Transverse colon (tissue), 4 donors: ENCODE data around the gene PPP6R2.

ENCODE experiments used
- EP300 ChIP-seq: sonication (generic); formaldehyde crosslinking; IDR thresholded peaks from one replicate; pipeline ENCODE4 v1.6.1; 2017; ENCODE audit warnings: antibody characterized with exemption, low read depth
- POLR2A ChIP-seq: fragments of 450-650 bp; IDR thresholded peaks from one replicate; pipeline ENCODE4 v1.6.1; 2016; ENCODE audit warnings: antibody characterized with exemption, mild to moderate bottlenecking, moderate library complexity
- POLR2AphosphoS5 ChIP-seq, 3 donors: sonication (generic); formaldehyde crosslinking; IDR thresholded peaks; one replicate each; pipeline ENCODE4 v1.6.1; 2016; ENCODE audit warnings: antibody characterized with exemption in 3 of 3
- TF ChIP-seq, protein P1 (sequence below), 5 experiments: fragments of 200-600 bp in 3 of 5; fragments of 450-650 bp in 2 of 5; sonication (generic) in 3 of 5; IDR thresholded peaks; 1 replicate in 2 of 5; 2 replicates in 3 of 5; pipeline ENCODE4 v1.5.1; 2016 to 2017; ENCODE audit warnings: antibody characterized with exemption in 5 of 5, inconsistent platforms in 3 of 5, mild to moderate bottlenecking in 2 of 5, moderate library complexity in 1 of 5

DNA sequence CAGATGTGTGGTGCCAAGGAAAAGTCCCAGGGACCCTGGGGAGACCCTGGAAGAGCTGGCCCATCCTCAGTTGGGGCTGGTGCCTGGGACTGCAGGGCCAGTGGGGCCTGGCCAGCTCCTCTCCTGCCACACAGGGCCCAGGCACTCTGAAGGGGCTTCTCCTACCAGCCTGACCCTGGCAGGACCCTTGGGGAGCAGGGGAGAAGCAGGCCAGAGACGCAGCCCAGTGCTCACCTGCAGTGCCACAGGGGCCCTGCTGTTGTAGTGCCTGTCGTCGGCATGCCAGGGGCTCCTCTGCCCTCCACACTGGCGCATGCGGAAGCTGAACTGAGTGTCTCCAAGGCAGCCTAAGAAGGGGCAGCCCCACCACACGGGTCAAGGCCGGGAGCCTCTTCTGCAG is 25.5 kb upstream of the PPP6R2 start:
- TF ChIP-seq, protein P1, sequence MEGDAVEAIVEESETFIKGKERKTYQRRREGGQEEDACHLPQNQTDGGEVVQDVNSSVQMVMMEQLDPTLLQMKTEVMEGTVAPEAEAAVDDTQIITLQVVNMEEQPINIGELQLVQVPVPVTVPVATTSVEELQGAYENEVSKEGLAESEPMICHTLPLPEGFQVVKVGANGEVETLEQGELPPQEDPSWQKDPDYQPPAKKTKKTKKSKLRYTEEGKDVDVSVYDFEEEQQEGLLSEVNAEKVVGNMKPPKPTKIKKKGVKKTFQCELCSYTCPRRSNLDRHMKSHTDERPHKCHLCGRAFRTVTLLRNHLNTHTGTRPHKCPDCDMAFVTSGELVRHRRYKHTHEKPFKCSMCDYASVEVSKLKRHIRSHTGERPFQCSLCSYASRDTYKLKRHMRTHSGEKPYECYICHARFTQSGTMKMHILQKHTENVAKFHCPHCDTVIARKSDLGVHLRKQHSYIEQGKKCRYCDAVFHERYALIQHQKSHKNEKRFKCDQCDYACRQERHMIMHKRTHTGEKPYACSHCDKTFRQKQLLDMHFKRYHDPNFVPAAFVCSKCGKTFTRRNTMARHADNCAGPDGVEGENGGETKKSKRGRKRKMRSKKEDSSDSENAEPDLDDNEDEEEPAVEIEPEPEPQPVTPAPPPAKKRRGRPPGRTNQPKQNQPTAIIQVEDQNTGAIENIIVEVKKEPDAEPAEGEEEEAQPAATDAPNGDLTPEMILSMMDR (IDR thresholded peaks at IDR 0.05), result no peak
- TF ChIP-seq POLR2A, result no peak
- TF ChIP-seq POLR2AphosphoS5 (IDR thresholded peaks at IDR 0.05), result no peak
- no peak for TF ChIP-seq EP300
